Right forelimb (tissue), 1 donor: Measurements from ENCODE around the gene PLEKHN1.
"Not testable (repeated sequence)": the region's sequence is repeated elsewhere in the genome, so short reads cannot be mapped to it uniquely, and the experiment has no call there.

Experiments
- DNase-seq: peaks from one replicate; pipeline ENCODE4 v3.0.0-alpha.2; 2018

The PLEKHN1 gene

DNA sequence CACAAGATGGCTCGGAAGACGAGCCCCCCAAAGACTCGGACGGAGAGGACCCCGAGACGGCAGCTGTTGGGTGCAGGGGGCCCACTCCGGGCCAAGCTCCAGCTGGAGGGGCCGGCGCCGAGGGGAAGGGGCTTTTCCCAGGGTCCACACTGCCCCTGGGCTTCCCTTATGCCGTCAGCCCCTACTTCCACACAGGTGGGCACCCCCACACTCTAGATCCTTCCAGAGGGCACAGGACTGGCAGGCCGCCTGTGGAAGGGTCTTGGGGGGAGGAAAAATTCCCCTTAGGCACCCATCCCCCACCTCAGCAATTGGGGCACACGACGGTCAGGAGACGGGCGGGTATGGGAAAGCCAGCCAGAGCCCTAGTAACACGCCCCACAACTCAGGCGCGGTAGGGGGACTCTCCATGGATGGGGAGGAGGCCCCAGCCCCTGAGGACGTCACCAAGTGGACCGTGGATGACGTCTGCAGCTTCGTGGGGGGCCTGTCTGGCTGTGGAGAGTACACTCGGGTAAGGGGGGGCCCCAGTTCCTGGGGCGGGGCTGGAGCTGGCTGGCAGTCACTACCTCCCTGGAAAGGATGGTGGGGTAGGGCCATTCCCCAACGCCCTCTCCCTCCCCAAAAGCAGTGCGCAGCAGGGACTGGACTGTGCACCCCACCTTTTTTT lies 23.3 kb upstream of the PLEKHN1 start:
- DNase-seq: no peak

- no peak for DNase-seq
Observed at GRCh38 chr1:943545-944340, 22.5 kb upstream of the PLEKHN1 start.

DNA sequence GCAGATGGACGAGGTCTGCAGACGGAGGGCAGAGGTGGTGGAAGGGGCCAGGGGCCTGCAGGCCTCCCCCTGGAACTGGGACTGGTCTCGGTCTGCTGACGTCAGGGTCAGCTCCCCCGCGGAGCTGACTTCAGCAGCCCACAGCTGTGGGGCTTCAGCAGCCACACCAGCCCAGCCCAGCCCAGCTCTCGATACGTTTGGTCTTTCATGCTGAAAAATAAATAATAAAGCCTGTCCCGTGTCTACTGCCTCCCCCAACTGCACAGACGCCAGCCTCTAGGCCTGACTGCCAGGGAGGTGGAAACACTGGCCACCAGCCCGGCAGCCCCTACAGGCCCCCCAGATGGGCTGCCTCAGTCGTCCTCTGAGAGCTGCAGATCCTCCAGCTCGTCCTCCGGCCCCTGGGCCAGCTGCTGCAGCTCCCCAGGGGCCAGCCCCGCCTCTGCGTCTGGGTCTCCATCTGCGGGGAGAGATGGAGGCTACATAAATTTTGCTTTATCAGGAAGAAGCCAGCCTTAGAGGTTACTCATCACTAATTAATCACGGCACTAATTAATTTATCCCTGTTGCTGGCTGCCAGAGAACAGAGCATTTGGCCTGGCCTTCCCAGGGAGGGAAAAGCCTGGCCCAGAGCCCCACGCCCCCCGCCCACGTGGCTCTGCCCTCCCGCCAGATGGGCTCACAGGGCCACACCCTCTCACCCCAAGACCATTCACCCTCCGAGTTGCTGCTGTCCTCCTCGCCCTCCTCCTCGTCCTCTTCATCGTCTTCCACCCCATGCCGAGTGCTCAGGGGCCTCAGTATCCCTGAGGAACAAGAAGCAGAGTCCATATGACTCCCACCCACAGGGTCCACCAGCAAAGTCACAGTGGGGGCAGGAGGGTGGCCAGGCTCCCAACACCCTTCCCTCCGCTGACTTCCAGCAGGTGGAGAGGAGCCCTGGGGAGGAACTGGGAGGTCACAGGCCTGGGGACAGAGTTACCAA lies 21.6 kb upstream of the PLEKHN1 start:
- DNase-seq: no peak

GRCh38 chr1:945688-946556 lies 20.4 kb upstream of the PLEKHN1 start:
- DNase-seq: no peak

- DNase-seq: not testable (repeated sequence)
Observed at GRCh38 chr1:946811-947210, 19.5 kb upstream of the PLEKHN1 start.

DNA sequence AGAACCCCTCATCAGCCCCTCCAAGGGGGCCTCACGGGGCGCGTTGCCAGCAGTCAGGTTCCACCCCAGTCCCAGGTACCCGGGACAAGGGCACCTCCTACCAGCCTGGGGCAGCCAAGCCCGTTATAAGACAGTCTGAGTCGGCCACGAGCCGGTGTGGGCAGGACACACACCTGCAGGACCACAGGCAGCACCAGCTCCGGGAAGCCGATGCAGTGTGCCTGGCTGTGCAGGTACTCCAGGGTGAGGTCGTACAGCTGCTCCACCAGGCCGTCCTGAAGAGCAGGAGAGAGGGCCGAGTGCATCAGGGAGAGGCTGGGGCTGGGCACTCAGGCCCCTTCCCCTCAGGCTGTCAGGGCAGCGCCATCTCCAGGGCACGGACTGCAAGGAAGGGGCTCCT lies 18.3 kb upstream of the PLEKHN1 start:
- DNase-seq: no peak

- DNase-seq: no peak
Observed at GRCh38 chr1:950268-950667, 16.0 kb upstream of the PLEKHN1 start.

GRCh38 chr1:950881-951280 lies 15.4 kb upstream of the PLEKHN1 start:
- no peak for DNase-seq

GRCh38 chr1:951364-951763 lies 14.9 kb upstream of the PLEKHN1 start:
- DNase-seq: no peak

- no peak for DNase-seq
Observed at GRCh38 chr1:952201-952600, 14.1 kb upstream of the PLEKHN1 start.

DNA sequence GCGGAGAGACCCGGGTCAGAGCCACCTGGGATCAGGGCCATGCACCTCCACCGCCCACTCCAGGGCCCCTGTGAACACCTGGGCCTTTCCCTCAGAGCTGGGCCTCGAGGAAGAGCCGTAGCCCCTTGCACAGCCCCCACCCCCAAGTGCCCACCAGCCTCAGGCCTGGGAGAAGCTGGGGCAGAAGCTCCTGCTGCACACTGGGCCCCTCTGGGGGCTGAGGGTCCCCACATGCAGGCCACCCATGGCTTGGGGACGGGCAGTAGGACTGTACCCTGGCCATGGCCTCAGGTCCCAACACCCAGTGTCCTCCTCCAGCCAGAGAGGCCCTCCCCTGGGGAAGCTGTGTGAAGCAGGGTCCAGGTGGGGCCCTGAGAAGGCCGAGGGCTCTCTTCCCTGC lies 13.7 kb upstream of the PLEKHN1 start:
- no peak for DNase-seq

GRCh38 chr1:953524-954320 lies 12.6 kb upstream of the PLEKHN1 start:
- DNase-seq: no peak

DNA sequence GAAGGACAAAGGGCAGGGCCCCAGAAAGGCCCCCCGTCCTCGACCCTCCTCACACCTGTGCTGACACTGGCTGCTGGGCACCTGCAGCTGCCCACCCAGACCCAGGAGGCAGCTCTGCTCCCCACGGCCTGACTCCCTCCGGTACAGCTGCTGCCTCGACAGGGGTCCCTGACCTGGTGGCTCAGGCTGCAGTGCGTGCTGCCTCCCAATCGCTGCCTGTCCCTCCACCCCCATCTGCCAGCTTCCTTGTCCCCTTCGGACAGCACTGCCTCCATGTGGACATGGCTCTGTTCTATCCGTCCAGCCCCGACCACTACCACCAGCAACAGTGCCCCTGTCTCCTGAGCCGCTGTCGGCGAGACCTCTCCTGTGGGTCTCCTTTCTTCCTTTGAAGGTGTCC lies 11.4 kb upstream of the PLEKHN1 start:
- no peak for DNase-seq

GRCh38 chr1:955474-955873 lies 10.8 kb upstream of the PLEKHN1 start:
- no peak for DNase-seq

GRCh38 chr1:956636-957035 lies 9.6 kb upstream of the PLEKHN1 start:
- no peak for DNase-seq

DNA sequence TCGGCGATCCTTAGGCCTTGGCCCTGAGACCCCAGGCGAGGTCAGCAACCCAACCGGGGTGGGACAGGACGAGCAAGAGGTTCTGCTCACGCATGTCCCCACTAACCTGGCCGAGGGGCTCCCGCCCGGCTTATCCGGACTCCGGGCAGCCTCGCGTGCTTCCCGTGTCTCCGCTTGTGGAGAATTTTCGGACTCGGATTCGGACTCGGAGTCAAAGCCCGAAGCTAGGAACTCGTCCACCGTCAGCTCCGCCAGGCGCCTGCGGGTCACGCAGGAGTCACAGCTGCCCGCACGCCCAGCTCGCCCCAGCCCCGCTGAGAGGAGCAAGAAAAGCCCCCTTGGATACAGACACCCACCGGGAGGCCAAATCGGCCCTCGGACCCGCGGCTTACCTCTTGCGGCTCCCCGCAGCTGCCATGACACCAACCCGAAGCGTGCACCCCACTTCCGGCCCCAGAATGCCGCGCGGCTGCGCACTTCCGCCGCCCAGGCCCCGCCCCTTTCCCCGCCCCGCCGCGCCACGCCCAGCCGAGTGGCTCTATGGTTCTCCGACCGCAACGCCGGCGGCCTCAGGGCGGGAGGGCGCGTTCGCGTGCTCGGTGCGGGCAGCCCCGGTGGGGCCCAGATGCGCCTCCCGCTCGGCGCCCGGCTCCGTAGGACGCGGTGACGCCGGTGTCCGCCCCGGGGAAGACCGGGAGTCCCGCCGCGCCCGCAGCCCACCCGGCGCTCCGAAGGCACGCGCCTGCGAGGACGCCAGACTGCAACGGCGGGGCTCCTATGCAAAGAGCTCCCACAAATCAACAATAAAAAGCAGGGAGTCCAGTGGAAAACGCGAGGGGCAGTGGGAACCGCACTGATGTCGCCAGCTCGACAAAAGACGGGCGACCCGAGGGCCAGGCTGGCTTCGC lies 7.2 kb upstream of the PLEKHN1 start, which contains the start of gene NOC2L:
TSS of gene NOC2L (minus strand) at position 434 of the 908 bp plus-strand sequence. CDS start at position 418, 16 bp downstream.
- DNase-seq: peak; percentile 99

- no peak for DNase-seq
Observed at GRCh38 chr1:959731-960362, 6.4 kb upstream of the PLEKHN1 start.

DNA sequence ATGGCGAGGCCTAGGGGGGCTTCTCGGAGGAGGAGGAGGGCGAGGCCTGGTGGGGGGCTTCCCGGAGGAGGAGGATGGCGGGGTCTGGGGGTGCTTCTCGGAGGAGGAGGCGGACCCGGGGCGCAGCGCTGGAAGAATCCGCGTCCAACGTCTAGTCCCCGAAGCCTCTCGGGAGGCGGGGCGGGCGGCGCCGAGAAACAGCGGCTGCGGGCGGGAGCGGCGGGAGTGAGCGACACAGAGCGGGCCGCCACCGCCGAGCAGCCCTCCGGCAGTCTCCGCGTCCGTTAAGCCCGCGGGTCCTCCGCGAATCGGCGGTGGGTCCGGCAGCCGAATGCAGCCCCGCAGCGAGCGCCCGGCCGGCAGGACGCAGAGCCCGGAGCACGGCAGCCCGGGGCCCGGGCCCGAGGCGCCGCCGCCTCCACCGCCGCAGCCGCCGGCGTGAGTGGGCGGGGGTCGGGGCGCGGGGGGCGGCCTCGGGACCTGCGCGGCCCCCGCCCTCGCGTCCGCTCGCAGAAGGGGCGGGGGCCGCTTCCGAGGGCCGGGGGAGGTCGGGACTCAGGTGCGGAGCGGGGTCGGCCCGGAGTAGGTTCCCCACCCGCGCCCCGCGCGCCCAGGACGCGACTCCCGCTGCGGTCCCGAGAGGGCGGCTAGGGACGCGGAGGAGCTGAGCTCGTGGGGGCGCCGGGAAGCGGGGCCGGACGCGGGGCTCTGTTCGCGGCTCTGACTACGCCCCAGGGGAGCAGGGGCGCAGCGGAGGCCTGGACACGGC lies 5.7 kb upstream of the PLEKHN1 start, which contains the start of gene KLHL17:
TSS of gene KLHL17 (plus strand) at position 222 of the 769 bp plus-strand sequence. CDS start at position 332, 110 bp downstream.
- DNase-seq: peak; percentile 82
